Measurements from ENCODE around the gene CDHR3.

- TF ChIP-seq SREBF2 (IDR thresholded peaks at IDR 0.05) (no peak), PBX3 (IDR thresholded peaks at IDR 0.05) (no peak), REST (IDR thresholded peaks at IDR 0.05) (no peak), POLR2AphosphoS2 (conservative IDR thresholded peaks at IDR 0.05; ENCODE audit: low read length) (no peak), RNF2 (IDR thresholded peaks at IDR 0.05; ENCODE audit: borderline replicate concordance, low read depth) (no peak)
Measured at GRCh38 chr7:106058928-106059324, 95.9 kb downstream of the CDHR3 start.
